ENCODE results near the gene ZBTB7C. TPM values are rescaled to one million over a fixed set of nuclear protein-coding genes. Genes with fewer than 3 reads are reported as not detected.

ZBTB7C gene
- total and polyA plus RNA-seq, 2 of the 4 experiments (the other 2 are of a cell fraction) = not detected

DNA sequence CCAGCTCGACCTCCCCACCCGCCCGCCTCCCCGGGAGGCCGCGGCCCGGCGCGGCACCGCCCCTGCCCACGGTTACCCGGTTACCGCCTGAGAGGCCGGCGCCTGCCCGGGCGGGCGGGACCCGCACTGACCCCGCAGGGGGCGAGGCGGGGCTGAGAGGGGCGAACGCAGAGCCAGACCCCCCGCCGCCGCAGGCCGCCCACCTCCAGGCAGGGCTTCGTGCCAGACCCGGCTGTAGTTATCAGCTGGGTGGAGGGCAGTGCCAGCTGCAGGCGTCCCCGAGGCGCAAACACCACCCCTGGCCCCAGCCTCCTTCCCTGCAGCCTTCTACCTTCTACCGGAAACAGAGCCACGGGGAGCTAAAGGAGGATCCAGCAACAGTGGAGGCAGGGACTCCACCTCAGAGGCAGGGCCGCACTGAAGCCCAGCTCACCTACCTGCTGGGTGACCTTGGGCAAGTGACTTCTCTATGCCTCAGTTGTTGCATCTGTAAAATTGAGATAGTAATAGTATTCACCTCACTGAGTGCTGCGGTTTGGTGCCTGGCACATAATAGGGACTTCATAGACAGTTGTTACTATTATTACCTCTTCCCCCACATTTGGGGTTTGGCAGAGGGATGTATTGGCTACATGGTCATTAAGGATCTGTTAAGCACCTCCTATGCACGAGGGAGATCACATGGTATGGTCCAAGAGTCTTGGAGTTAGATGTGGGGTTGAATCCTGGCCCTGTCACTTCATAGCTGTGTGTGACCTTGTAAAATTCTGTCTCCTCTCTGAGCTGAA is 247.1 kb downstream of the ZBTB7C start:
- CTCF ChIA-PET = interaction anchor here (0.9 kb wide), 1 partner anchor 300 kb away, joined by 3 read pairs; no protein-coding TSS in a partner anchor

More for the DNA sequence above, 247.1 kb downstream of the ZBTB7C start:
- intact Hi-C loops (cut with micrococcal nuclease) (no loop called here), in situ Hi-C loops (cut with MboI; ENCODE audit: low sequenced_read_pairs) (no loop called here), dilution Hi-C loops (cut with HindIII; ENCODE audit: low sequenced_read_pairs, unreplicated experiment) (no loop called here)
- H3K4ac ChIP-seq (ENCODE audit: low read depth, low read length) = no peak overlapping the region
- no peak overlapping the region for H2AK9ac ChIP-seq (replicated peaks; ENCODE audit: low read depth, low read length, poor library complexity)
- peak overlapping the region; percentile 55 for H3K4me3 ChIP-seq (ENCODE audit: insufficient read depth, low read depth, low read length)
- H3K4me2 ChIP-seq (ENCODE audit: low read depth, low read length) = no peak overlapping the region; the same call in 1 of the 2 replicates
- DNase-seq = no peak
- H3K18ac ChIP-seq (ENCODE audit: low read depth, low read length) = no peak overlapping the region
- no peak overlapping the region for H4K5ac ChIP-seq (ENCODE audit: low read depth, low read length)
- H3K56ac ChIP-seq (ENCODE audit: extremely low read depth, insufficient read depth, low read length) = no peak overlapping the region
- H4K8ac ChIP-seq (ENCODE audit: low read depth in 2 of 2, low read length in 2 of 2) = no peak overlapping the region
- no peak overlapping the region for H3K23ac ChIP-seq (ENCODE audit: low read depth, low read length)
- no peak overlapping the region for H2AK5ac ChIP-seq (ENCODE audit: low read depth, low read length)
- WGBS, 2 experiments (ENCODE audit: extremely low coverage in 2 of 2, insufficient read length in 1 of 2) = 10% methylated on average over 7 of the region's 38 CpGs; no CpG with 5 or more reads in 1 of the 2 experiments
- H3K14ac ChIP-seq (replicated peaks; ENCODE audit: low read depth, low read length) = no peak overlapping the region
- no peak overlapping the region for H2BK20ac ChIP-seq (ENCODE audit: low read depth, low read length)
- no peaks in the 10 kb centered on the region for H3K9me3 ChIP-seq (ENCODE audit: control insufficient read depth, insufficient read depth, low read length)
- TF ChIP-seq, protein P1, sequence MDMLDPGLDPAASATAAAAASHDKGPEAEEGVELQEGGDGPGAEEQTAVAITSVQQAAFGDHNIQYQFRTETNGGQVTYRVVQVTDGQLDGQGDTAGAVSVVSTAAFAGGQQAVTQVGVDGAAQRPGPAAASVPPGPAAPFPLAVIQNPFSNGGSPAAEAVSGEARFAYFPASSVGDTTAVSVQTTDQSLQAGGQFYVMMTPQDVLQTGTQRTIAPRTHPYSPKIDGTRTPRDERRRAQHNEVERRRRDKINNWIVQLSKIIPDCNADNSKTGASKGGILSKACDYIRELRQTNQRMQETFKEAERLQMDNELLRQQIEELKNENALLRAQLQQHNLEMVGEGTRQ (IDR thresholded peaks at IDR 0.05; ENCODE audit: low read depth, low read length) = no peak
- TF ChIP-seq FOS (IDR thresholded peaks at IDR 0.05; ENCODE audit: low read depth, low read length) (no peak), SMC3 (IDR thresholded peaks at IDR 0.05; ENCODE audit: low read depth, low read length) (no peak), NFE2L2 (IDR thresholded peaks at IDR 0.05; ENCODE audit: low read depth, low read length) (no peak), CEBPB (IDR thresholded peaks at IDR 0.05; ENCODE audit: low read depth, low read length) (no peak), MXI1 (IDR thresholded peaks at IDR 0.05; ENCODE audit: borderline replicate concordance, low read depth, low read length) (no peak)
- TF ChIP-seq, protein P2, sequence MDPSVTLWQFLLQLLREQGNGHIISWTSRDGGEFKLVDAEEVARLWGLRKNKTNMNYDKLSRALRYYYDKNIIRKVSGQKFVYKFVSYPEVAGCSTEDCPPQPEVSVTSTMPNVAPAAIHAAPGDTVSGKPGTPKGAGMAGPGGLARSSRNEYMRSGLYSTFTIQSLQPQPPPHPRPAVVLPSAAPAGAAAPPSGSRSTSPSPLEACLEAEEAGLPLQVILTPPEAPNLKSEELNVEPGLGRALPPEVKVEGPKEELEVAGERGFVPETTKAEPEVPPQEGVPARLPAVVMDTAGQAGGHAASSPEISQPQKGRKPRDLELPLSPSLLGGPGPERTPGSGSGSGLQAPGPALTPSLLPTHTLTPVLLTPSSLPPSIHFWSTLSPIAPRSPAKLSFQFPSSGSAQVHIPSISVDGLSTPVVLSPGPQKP (IDR thresholded peaks at IDR 0.05; ENCODE audit: borderline replicate concordance, low read depth, low read length) = no peak
- H4K91ac ChIP-seq (ENCODE audit: insufficient read depth, low read depth, low read length) = no peak overlapping the region
- no peaks in the 10 kb centered on the region for H3K9me1 ChIP-seq (ENCODE audit: insufficient read depth, low read length)
- H2BK120ac ChIP-seq (ENCODE audit: low read depth, low read length) = no peak overlapping the region
- no peaks in the 10 kb centered on the region for H4K20me1 ChIP-seq (ENCODE audit: insufficient read depth, low read length)
- BruUV-seq (replicated peaks) = no TSS peak
- POLR2A ChIA-PET (ENCODE audit: unreplicated experiment) = no interaction called here
- H3K4me1 ChIP-seq (ENCODE audit: control insufficient read depth, insufficient read depth, low read length) = no peaks in the 10 kb centered on the region
- H2BK15ac ChIP-seq (ENCODE audit: low read depth, low read length) = no peak overlapping the region
- H3K36me3 ChIP-seq (ENCODE audit: control insufficient read depth, insufficient read depth, low read length) = no peaks in the 10 kb centered on the region
- H3K27ac ChIP-seq (ENCODE audit: insufficient read depth, low read length) = no peak overlapping the region
- no peaks in the 10 kb centered on the region for H3K79me1 ChIP-seq (ENCODE audit: low read depth in 1 of 2, low read length in 2 of 2)
- peaks cover 24% of the 10 kb centered on the region for H3K27me3 ChIP-seq (ENCODE audit: control insufficient read depth, insufficient read depth, low read length)
- H2AFZ ChIP-seq (replicated peaks; ENCODE audit: low read length, poor library complexity) = peak overlapping the region; percentile 85
- H2BK5ac ChIP-seq (ENCODE audit: low read depth, low read length, poor library complexity, severe bottlenecking) = no peak overlapping the region
- H3K9ac ChIP-seq (ENCODE audit: low read depth, low read length) = no peak overlapping the region
- peak; percentile 75 for ATAC-seq (ENCODE audit: low read depth)
